H7 (cell line): ENCODE measurements around the gene REEP6. TPM values are rescaled to one million over a fixed set of nuclear protein-coding genes. Genes with fewer than 3 reads are reported as not detected.
"Not testable (repeated sequence)": the region's sequence is repeated elsewhere in the genome, so short reads cannot be mapped to it uniquely, and the experiment has no call there.

Experiments
- DNase-seq: peaks from one replicate; pipeline ENCODE4 v3.0.0; 2012
- H3K27me3 ChIP-seq: 2 replicates; pipeline ENCODE4 v1.6.0; 2011; ENCODE audit warnings: mild to moderate bottlenecking, low read length; ENCODE audit not compliant: control insufficient read depth, insufficient read depth
- H3K36me3 ChIP-seq: replicated peaks from 2 replicates; pipeline ENCODE4 v1.5.1; 2011; ENCODE audit warnings: low read length; ENCODE audit not compliant: control insufficient read depth, insufficient read depth
- H3K4me3 ChIP-seq: 2 replicates; pipeline ENCODE4 v1.5.1; 2011; ENCODE audit warnings: low read depth, mild to moderate bottlenecking, control low read depth, low read length, moderate library complexity; ENCODE audit not compliant: insufficient read depth
- total RNA-seq: library from RNA; depleted of rRNA; stranded (reverse); fragments of >200 nt; shearing (Covaris generic); gene quantifications from 2 replicates; pipeline ENCODE4 v1.2.3, GENCODE V29; 2014

The REEP6 gene
- total RNA-seq, 1 experiment from 2014 or later = 4.5 TPM

- no peak overlapping the region for H3K4me3 ChIP-seq
- DNase-seq = no peak
- no peaks in the 10 kb centered on the region for H3K36me3 ChIP-seq
- H3K27me3 ChIP-seq = peaks cover 37% of the 10 kb centered on the region
Measured at GRCh38 chr19:1511318-1512317, 20.6 kb downstream of the REEP6 start.

DNA sequence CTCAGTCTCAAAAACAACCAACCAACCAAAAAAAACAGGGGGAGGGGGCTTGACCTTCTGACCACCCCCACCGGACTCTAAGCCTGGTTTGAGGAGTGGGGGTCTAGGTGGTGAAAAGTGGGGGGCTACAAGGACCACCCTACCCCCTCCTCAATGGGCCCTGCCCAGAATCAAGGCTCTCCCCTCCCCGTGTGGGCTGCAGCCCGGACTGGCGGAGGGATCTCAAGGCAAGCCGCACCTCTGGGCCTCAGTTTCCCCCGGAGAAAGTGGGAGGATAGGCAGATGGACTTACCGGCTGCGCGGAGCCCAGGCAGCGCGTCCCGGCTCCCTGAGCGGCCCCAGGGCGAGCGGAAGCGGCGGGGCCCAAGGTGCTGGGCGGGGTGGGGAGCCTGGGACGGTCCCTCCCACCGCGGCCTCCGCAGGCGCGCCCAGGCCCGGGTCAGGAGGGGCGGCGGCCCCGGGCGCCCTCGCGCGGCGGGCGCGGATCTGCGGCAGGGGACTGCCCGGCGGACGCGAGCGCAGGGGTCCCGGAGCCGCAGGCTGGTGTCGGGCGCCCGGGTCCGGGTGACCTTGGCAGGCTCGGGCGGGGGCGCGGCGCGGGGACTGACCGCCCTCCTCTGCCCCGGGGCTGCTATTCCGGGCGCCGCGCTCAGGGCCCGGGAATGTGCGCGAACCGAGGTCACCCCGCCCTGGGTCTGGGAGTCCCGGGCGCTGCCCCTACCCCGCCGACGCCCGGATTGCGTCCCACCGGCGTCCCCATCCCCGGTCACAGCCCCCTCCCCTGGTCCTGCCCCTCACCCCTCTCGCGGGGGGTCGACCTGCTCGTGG is 21.9 kb downstream of the REEP6 start, which contains the start of gene ADAMTSL5:
ADAMTSL5 (minus strand) TSS at position 349 of the 828 bp plus-strand sequence. CDS start 2,076 bp downstream, outside the sequence.
- Histone ChIP-seq H3K4me3 (peak within 1 kb of the TSS; percentile 39), H3K36me3 (no peaks in the 10 kb centered on the region), H3K27me3 (peaks cover 37% of the 10 kb centered on the region)
- DNase-seq = peak; percentile 90

- peaks cover 40% of the 10 kb centered on the region for H3K27me3 ChIP-seq
- peak overlapping the region; percentile 39 for H3K4me3 ChIP-seq
- DNase-seq = peak; percentile 93
- no peaks in the 10 kb centered on the region for H3K36me3 ChIP-seq
Measured at GRCh38 chr19:1513499-1514294, 22.7 kb downstream of the REEP6 start.

- no peak overlapping the region for H3K4me3 ChIP-seq
- H3K27me3 ChIP-seq = peaks cover 38% of the 10 kb centered on the region
- H3K36me3 ChIP-seq = no peaks in the 10 kb centered on the region
- DNase-seq = no peak
Measured at GRCh38 chr19:1514295-1514661, 23.3 kb downstream of the REEP6 start.

GRCh38 chr19:1514986-1515721 is 24.2 kb downstream of the REEP6 start:
- no peaks in the 10 kb centered on the region for H3K36me3 ChIP-seq
- H3K4me3 ChIP-seq = no peak overlapping the region
- H3K27me3 ChIP-seq = peaks cover 31% of the 10 kb centered on the region
- no peak for DNase-seq

GRCh38 chr19:1516395-1516753 is 25.4 kb downstream of the REEP6 start:
- DNase-seq = no peak
- Histone ChIP-seq H3K4me3 (no peak overlapping the region), H3K36me3 (no peaks in the 10 kb centered on the region), H3K27me3 (peaks cover 23% of the 10 kb centered on the region)

DNA sequence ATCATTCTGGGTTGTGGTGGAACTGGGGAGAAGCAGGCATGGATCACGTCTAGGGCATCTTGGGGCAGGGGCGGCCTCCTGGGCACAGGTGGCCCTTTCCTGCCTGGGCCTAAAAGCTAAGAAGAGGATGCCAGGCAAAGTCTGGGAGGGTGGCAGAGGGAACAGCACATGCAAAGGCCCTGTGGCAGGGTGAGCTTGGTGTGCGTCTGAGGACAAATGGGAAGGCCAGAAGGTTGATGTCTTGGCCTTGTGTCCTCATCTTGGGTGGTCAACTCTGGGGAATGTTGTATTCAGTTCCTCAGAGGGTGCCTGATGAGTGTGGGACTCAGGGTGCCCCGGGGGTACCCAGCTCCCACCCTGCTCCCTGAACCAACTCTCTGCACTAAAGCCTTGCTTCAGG is 27.5 kb downstream of the REEP6 start:
- DNase-seq = no peak
- Histone ChIP-seq H3K4me3 (no peak overlapping the region), H3K27me3 (peaks cover 11% of the 10 kb centered on the region), H3K36me3 (no peaks in the 10 kb centered on the region)

- not testable (repeated sequence) for H3K36me3 ChIP-seq, DNase-seq, H3K4me3 ChIP-seq
- H3K27me3 ChIP-seq = peaks cover 20% of the 10 kb centered on the region
Measured at GRCh38 chr19:1519802-1520201, 28.8 kb downstream of the REEP6 start.

GRCh38 chr19:1520203-1520780 is 29.3 kb downstream of the REEP6 start:
- DNase-seq = no peak
- Histone ChIP-seq H3K4me3 (no peak overlapping the region), H3K27me3 (peaks cover 24% of the 10 kb centered on the region), H3K36me3 (no peaks in the 10 kb centered on the region)

DNA sequence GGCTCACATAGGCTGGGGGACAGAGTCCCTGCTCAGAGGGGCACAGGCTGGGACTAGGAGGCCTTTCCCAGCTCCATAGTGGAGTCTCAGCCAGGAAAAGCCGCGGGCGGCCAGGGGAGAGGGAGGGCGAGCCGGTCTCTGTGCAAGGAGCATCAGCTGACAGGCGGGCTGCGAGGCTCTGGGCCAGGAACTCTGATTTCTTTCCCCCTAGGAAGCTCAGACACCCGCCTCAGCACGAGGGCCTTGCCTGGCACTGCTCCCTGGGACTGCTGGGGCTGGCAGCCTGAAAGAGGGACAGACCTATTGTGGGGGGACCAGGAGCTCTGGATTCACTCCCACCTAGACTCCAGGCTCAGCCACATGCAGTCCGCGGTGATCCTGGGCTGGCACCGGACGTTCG is 30.7 kb downstream of the REEP6 start:
- Histone ChIP-seq H3K36me3 (no peaks in the 10 kb centered on the region), H3K4me3 (no peak overlapping the region), H3K27me3 (peaks cover 26% of the 10 kb centered on the region)
- DNase-seq = no peak

DNA sequence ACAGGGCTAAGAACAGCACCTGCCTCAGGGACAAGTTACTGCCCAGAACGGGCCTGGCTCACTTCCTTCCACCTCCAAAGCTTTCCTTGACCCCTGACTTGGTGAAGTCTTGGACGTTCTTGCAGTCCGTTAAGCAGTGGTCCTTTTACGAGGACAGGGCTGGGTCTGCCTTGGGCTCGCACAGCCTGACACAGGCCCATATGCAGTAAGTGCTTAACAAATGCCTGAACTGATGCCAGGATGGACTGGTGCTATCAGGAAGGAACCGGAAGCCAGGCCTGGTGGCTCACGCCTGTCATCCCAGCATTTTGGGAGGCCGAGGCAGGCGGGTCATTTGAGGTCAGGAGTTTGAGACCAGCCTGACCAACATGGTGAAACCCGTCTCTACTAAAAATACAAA is 31.1 kb downstream of the REEP6 start:
- H3K27me3 ChIP-seq = peaks cover 26% of the 10 kb centered on the region
- H3K36me3 ChIP-seq = no peaks in the 10 kb centered on the region
- H3K4me3 ChIP-seq = no peak overlapping the region
- no peak for DNase-seq

GRCh38 chr19:1522838-1523237 is 31.9 kb downstream of the REEP6 start:
- Histone ChIP-seq H3K27me3 (peaks cover 26% of the 10 kb centered on the region), H3K4me3 (no peak overlapping the region), H3K36me3 (no peaks in the 10 kb centered on the region)
- no peak for DNase-seq

DNA sequence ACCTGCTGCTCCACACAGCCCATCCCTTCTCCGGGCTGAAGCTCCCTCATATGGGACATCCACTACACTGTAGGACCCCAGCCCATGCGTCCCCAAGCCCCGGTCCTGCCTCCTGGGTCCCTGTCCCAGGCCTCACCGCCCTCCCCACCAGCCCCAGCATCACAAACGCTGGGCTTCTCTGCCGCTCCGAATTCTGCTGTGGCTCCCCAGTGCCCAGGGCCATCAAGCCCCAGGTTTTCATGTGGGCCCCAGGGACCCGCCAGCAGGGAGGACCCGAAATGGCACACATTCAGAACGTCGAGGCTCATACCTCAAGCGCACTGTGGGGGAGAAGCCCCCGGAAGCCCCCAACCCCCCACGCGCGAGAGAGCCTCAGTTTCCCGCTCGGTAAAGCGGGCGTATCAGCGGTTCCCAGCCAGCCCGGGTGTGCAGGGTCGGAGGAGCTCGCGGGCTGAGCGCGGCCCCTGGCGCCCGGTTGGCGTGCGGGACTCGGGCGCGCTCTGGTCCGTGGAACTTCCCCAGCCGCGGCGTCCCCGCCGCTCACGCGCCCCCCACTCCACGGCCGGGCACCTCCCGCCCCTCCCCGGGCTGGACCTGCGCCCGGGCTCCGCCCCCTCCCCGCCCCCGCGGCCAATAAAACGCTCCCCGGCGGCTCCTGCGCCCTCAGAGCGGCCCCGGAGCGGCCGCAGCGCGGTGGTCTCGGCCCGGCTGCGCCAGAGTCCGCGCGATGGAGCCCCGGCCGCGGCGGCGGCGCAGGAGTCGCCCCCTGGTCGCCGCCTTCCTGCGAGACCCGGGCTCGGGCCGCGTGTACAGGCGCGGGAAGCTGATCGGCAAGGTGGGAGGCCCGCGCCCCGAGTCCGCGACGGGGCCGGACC is 32.7 kb downstream of the REEP6 start, which contains the start of gene PLK5:
PLK5 (plus strand) TSS at position 666 of the 875 bp plus-strand sequence. CDS start 2,920 bp downstream, outside the sequence.
- DNase-seq = peak; percentile 92
- H3K36me3 ChIP-seq = no peaks in the 10 kb centered on the region
- H3K27me3 ChIP-seq = peaks cover 24% of the 10 kb centered on the region
- peak within 1 kb of the TSS; percentile 35 for H3K4me3 ChIP-seq
